Skeletal muscle cell (primary cell): ENCODE results near the gene DCAF10.
"Not testable (repeated sequence)": the region's sequence is repeated elsewhere in the genome, so short reads cannot be mapped to it uniquely, and the experiment has no call there.

Experiments used
- DNase-seq: peaks from one replicate; pipeline ENCODE4 v3.0.0-alpha.2; 2010; ENCODE audit warnings: low read depth
- H3K4me3 ChIP-seq: 2 replicates; pipeline ENCODE4 v1.5.1; 2011; ENCODE audit warnings: low read depth, mild to moderate bottlenecking, control low read depth, low read length, moderate library complexity

DCAF10 gene, protein sequence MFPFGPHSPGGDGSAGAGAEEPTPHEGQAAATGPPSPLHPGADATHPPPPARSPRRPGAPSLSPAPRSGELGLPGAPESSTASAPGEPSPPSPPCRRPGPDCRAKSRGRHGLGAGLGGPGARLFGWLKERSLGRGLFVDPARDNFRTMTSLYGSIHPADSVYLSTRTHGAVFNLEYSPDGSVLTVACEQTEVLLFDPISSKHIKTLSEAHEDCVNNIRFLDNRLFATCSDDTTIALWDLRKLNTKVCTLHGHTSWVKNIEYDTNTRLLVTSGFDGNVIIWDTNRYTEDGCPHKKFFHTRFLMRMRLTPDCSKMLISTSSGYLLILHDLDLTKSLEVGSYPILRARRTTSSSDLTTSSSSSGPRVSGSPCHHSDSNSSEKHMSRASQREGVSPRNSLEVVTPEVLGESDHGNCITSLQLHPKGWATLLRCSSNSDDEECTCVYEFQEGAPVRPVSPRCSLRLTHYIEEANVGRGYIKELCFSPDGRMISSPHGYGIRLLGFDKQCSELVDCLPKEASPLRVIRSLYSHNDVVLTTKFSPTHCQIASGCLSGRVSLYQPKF

DNA sequence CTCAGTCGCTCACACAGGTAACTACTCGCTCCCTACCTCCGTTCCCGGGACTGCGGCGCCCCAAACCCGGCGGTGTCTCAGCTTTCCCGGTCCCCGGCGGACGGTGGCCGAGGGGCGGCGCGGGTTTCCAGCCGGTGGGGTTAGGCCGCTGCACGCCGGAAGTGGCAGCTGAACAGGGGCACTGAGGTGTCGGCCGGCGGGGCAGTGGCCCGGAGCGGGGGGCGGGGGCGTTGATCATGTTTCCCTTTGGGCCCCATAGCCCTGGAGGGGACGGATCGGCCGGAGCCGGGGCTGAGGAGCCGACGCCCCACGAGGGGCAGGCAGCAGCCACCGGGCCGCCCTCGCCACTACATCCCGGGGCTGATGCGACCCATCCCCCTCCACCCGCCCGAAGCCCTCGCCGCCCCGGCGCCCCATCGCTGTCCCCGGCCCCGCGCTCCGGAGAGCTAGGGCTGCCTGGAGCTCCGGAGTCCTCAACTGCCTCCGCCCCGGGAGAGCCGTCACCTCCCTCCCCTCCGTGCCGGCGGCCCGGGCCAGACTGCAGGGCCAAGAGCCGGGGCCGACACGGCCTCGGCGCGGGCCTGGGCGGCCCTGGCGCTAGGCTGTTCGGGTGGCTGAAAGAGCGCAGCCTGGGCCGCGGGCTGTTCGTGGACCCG is at the start of gene DCAF10:
DCAF10 (plus strand) TSS at position 167 of the 656 bp plus-strand sequence; CDS start at position 237, 70 bp downstream.
- peak within 1 kb of the TSS; percentile 94 for H3K4me3 ChIP-seq
- peak; percentile 56 for DNase-seq

DNA sequence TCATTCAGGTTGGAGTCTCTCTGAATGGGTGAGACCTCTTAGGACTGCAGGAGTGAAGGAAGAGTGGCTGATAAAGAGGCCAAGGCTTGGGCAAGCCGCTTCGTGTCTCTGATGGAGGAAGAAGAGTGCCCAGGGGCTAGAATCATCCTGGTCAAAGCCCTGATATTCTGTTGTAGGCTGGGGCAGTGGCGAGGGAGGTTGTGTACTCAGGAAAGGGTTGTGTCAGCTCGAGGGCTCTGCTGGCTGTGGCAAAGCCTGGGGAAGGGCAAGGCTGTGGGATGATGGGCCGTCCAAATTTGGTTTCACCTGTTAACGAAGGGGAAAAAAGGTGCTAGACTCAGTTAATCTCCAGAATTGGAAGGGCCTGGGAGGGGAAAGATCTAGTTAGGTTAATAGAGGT is 49.4 kb upstream of the DCAF10 start:
- DNase-seq, result no peak
- H3K4me3 ChIP-seq, result no peak overlapping the region

DNA sequence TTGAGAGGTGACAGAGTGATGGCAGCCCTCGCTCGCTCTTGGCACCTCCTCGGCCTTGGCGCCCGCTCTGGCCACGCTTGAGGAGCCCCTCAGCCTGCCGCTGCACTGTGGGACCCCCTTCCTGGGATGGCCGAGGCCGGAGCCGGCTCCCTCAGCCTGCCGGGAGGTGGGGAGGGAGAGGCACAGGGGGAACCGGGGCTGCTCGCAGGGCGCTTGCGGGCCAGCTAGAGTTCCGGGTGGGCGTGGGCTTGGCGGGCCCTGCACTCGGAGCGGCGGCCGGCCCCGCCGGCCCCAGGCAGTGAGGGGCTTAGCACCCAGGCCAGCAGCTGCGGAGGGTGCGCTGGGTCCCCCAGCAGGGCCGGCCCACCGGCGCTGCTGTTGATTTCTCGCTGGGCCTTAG is 48.9 kb upstream of the DCAF10 start:
- not testable (repeated sequence) for DNase-seq, H3K4me3 ChIP-seq

DNA sequence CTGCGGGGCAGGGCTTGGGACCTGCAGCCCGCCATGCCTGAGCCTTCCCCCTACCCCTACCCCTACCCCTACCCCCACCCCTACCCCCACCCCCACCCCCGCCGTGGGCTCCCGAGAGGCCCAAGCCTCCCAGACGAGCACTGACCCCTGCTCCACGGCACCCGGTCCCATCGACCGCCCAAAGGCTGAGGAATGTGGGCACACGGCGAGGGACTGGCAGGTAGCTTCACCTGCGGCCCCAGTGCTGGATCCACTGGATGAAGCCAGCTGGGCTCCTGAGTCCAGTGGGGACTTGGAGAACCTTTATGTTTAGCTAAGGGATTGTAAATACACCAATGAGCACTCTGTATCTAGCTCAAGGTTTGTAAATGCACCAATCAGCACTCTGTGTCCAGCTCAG is 48.5 kb upstream of the DCAF10 start:
- not testable (repeated sequence) for DNase-seq, H3K4me3 ChIP-seq

DNA sequence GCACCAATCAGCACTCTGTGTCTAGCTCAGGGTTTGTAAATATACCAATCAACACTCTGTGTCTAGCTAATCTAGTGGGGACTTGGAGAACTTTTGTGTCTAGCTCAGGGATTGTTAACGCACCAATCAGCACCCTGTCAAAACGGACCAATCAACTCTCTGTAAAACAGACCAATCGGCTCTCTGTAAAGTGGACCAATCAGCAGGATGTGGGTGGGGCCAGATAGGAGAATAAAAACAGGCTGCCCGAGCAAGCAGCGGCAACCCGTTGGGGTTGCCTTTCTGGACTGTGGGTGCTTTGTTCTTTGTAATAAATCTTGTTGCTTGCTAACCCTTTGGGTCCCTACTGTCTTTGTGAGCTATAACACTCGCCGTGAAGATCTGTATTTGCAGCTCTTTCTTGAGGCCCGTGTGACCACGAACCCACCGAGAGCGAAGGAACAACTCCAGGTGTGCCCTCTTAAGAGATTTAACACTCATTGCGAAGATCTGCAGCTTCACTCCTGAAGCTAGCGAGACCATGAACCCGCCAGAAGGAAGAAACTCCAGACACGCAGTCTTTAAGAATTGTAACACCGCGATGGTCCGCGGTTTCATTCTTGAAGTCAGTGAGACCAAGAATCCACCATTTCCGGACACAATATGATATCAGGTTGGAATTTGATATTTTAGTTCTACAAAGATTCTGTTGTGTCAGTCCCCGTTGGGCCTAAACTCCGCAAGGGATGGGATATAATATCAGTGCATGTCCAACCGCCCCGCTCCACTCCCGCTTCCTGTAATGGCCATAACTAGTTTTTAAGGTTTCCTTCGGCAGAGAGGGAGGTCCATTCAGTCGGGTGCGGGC is 47.7 kb upstream of the DCAF10 start:
- H3K4me3 ChIP-seq, result peak overlapping the region; percentile 82
- DNase-seq, result no peak

DNA sequence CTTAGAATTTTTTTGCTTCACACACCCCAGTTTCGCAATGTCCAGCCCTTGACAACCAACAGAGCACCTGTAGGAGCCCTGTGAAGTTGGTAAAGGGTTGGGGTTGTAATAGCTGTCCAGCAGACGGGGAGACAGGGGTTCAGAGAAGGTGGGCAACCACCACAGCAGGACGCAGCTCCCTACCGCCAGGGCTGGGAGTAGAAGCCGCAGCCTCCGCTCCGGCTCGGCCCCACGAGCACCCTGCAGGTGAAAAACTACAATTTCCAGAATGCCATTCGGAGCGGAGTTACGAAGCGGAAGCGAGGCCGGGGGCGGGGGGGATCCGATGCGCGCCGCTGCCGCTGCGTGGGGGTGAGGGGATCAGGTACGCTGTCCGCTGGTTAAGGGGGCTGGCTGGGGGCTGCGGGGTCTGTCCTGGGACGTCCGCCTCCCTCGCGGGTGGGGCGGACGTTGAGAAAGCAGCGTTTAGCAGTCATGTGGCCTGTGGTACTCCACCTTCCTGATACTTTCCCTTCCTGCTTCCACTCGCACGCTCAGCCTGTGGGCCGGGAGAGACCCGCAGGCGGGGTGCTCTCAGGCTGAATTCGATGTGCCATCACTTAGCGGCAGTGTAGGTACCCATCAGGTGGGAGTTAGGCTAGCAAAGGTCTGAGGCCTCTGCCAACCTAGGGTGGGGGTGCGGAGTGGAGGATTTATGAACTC is 47.0 kb upstream of the DCAF10 start, which contains the start of gene TRMT10B:
TRMT10B (plus strand) TSS at position 317 of the 702 bp plus-strand sequence. CDS start 8,127 bp downstream, outside the sequence.
- DNase-seq, result peak; percentile 25
- peak within 1 kb of the TSS; percentile 82 for H3K4me3 ChIP-seq

DNA sequence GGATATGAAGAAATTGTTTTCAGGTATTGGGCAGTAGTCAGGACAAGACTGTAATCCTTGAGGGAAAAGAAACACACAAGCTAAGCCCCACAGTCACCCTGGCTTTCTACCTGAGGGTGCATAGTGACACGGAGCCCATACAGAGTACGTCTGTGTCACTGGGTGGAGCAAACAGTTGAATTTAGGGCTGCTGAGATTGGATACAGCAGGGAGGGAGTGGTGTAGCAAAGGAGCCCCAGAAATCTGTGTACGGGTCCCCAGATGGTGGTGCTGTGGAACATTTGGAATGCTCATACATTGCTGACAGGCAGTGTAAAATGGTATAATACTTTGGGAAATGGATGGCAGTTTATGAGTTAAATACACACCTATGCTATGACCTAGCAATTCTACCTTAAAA is 41.9 kb upstream of the DCAF10 start:
- no peak overlapping the region for H3K4me3 ChIP-seq
- no peak for DNase-seq

DNA sequence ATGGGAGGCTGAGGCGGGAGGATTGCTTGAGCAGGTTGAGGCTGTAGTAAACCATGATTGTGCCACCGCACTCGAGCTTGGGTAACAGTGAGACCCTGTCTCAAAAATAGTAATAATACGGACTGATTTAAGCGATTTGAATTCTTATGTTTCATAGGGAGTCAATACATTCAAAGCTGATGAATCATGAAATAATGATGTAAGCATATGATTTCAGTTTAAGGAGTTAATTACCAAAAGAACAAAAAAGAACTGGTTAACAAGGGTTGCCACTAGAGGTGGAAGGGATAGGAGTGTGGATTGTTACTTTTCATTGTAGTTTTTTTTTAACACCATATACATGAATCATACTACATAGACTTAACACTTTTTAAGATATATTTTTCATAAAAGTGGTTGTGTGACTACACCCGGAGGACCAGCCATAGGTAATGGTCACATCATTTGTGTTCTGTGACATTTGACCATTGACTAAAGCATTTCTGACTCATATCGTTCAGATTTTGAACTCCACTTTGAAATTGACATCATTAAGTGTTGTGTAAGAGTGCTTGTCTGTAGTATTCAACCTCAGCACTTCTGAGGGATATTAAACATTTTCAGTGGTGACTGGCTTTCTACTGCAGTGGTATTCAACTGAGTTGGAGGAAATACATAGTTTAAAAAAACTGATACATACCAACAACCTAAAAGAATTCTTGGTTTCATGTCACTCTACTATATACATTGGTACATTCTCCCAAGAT is 40.0 kb upstream of the DCAF10 start:
- no peak overlapping the region for H3K4me3 ChIP-seq
- peak; percentile 51 for DNase-seq

DNA sequence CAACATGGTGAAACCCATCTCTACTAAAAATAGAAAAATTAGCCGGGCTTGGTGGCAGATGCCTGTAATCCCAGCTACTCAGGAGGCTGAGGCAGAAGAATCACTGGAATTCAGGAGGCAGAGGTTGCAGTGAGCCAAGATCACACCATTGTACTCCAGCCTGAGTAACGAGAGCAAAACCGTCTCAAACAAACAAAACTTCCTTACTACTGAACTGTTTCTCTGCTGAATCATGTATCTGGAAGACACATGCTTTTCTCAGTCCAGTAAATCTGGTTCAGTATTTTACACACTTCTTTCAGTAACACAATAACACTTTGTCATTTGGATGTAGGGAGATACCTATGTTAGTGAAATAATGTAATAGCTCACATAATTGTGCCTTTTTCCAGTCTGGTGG is 39.1 kb upstream of the DCAF10 start:
- H3K4me3 ChIP-seq, result no peak overlapping the region
- DNase-seq, result peak; percentile 28

DNA sequence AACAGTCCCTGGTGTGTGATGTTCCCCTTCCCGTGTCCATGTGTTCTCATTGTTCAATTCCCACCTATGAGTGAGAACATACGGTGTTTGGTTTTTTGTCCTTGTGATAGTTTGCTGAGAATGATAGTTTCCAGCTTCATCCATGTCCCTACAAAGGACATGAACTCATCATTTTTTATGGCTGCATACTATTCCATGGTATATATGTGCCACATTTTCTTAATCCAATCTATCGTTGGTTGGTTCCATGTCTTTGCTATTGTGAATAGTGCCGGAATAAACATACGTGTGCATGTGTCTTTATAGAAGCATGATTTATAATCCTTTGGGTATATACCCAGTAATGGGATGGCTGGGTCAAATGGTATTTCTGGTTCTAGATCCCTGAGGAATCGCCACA is 35.3 kb upstream of the DCAF10 start:
- DNase-seq, H3K4me3 ChIP-seq: not testable (repeated sequence)

DNA sequence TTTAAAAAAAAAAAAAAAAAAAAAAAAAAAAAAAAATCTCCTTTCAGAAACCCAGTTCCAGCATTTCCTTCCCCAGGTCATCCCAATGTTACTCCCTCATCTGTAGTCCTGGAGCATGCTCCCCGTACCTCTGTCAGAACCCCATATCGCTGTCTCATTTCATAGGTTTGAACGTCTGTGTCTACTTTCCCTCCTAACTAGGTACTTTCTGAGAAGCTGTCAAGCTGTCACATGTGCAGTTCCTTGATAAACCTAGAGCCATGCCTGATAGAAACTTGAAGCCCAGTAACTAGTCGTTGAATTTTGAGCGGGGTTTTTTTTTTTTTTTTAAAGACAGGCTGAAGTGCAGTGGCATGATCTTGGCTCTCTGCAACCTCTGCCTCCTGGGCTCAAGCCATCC is 31.3 kb upstream of the DCAF10 start:
- DNase-seq, result no peak
- H3K4me3 ChIP-seq, result no peak overlapping the region

DNA sequence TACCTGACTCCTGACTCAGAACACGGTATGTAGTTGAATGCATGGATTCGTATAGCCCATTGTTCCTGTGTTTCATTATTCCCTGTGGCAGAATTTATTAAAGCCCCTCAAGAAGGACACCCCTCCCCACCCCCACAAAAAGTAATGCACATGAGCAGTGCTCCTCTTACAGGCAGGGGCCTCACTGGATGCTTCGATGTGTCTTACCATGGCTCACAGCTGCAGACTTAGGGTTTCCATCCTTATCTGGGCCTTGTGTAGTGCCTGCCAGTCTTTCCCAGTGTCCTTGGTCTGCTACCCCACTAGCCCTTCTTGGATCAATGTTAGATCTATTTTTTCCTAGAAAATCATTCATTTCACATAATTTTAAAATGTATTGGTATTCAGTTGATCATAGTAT is 30.6 kb upstream of the DCAF10 start:
- no peak for DNase-seq
- no peak overlapping the region for H3K4me3 ChIP-seq

DNA sequence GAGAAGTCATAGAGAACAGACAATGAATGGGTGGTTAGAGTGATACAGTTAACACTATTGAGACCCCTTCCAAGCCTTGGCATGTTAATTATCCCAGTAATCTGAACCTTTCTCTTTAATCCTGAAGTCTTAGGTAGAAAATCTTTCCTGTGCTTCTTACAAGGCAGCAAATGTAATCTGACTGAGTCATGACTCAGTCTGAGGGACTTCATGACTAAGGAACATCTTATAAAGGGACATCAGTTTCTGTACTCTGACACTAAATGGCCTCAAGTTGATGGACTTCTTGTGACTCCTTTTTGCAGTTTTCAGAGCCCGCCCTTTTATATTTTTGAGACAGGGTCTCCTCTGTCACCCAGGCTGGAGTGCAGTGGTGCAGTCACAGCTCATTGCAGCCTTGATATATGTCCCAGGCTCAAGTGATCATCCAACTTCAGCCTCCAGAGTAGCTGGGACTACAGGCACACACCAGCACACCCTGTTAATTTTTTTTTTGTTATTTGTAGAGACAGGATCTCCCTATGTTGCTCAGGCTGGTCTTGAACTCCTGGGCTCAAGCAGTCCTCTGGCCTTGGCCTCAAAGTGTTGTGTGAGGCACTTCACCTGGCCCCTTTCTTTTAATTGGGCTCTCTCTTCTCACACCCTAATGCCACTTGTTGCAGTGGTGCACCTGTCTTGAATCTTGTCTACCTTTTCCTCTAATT is 25.2 kb upstream of the DCAF10 start:
- H3K4me3 ChIP-seq, result no peak overlapping the region
- DNase-seq, result no peak

DNA sequence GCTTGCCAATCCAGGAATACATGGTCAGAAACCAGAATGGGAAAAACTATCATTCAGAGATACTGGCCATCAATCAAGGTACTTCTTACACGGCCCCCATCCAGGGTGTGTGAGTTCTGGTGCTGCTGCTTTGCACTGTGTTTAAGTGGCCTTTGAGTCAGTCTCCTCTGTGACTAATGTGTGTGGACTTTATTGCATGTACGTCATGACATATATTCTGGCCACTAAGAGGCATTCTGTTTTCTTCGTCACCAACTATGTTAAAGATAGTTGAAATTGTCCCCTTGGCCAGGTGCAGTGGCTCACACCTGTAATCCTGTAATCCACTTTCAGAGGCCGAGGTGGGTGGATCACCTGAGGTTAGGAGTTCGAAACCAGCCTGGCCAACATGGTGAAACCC is 24.3 kb upstream of the DCAF10 start:
- DNase-seq, result no peak
- no peak overlapping the region for H3K4me3 ChIP-seq

DNA sequence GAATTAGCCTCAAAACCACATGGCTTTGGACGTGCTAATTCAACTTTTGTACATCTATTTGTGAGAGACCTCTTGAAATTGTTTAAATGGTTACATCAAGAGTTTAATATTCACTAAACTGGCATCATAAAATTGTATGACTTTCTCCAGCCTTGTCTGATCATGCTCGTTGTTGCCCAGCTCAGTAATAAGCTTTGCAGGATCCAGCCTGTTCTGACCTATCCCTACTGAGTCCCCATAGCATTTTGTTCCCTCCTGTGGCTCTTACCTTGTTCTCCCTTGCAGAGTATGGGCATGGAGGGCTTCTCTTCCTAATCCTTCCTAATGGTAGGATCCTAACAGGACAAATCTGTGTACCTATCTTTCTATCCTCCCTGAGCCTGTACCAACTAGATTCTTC is 22.1 kb upstream of the DCAF10 start:
- DNase-seq, result no peak
- H3K4me3 ChIP-seq, result no peak overlapping the region

DNA sequence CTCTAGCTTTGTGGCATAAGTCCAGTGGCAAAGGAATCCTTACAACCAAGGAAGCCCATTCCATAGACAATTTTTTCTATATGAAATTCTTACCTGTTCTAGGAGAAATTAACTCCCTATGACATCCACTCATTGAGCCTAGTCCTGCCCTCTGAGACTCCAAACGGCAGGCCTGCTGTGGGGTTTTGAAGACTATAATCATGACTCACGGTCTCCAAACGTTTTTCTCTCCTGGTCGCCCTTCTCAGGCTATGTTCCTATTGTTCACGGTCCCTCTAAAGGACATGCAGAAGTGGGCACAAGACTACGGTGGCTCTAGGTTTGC is 16.3 kb upstream of the DCAF10 start:
- DNase-seq, result no peak

DNA sequence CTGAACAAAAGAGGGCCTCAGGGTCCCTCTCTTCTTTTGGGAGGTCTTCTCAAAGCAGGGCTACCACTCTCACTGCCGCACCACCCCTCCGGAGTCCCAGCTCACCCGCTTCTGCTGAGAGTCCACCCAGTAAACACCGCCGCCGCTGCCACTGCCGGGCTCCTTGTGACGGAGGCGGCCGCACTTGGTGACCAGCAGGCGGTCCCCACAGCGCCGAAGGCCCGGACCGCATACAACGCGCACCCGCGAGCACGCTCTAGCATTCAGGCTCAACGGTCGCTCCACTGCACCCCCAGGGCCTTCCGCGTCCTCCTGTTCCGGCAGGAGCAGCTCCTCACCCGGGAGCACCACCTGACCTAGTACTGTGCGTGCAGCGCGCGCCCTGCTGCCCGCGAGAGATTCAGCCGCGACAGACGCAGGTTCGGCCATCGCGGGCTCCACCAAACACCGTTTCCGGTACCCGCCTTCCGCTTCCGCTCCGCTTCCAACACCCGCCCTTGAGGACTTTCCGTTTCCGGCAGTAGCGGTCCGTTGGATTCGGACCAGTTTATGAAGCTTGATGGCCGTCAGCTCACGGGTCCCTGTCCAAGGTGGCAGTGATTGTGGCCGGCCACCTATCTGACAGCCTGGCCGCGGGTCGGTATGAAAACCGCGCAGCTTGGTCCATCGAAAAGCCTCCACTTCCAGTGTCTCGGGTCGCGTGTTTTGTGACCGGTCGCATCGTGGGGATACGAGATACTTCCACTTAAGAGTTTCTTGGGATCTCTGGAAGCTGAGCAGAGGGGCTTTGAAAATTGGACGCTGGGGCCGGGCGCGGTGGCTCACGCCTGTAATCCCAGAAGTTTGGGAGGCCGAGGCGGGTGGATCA is 15.7 kb upstream of the DCAF10 start, which contains the start of gene EXOSC3:
EXOSC3 (minus strand) TSS at position 449 of the 868 bp plus-strand sequence; CDS start at position 429, 20 bp downstream.
- peak; percentile 55 for DNase-seq
- peak within 1 kb of the TSS; percentile 91 for H3K4me3 ChIP-seq

More for the DNA sequence above, 16.3 kb upstream of the DCAF10 start:
- H3K4me3 ChIP-seq, result peak overlapping the region; percentile 91
